Kidney glomerular epithelial cell (primary cell): ENCODE data around the gene PRDM16.

Experiments used
- DNase-seq: peaks from one replicate; lab custom pipeline; 2025; lab: John Stamatoyannopoulos, UW

PRDM16 gene

GRCh38 chr1:3262681-3263286 is 193.8 kb downstream of the PRDM16 start:
- no peak for DNase-seq

GRCh38 chr1:3263790-3264189 is 194.8 kb downstream of the PRDM16 start:
- no peak for DNase-seq

GRCh38 chr1:3264456-3264855 is 195.5 kb downstream of the PRDM16 start:
- no peak for DNase-seq

GRCh38 chr1:3265835-3266805 is 197.1 kb downstream of the PRDM16 start:
- no peak for DNase-seq

DNA sequence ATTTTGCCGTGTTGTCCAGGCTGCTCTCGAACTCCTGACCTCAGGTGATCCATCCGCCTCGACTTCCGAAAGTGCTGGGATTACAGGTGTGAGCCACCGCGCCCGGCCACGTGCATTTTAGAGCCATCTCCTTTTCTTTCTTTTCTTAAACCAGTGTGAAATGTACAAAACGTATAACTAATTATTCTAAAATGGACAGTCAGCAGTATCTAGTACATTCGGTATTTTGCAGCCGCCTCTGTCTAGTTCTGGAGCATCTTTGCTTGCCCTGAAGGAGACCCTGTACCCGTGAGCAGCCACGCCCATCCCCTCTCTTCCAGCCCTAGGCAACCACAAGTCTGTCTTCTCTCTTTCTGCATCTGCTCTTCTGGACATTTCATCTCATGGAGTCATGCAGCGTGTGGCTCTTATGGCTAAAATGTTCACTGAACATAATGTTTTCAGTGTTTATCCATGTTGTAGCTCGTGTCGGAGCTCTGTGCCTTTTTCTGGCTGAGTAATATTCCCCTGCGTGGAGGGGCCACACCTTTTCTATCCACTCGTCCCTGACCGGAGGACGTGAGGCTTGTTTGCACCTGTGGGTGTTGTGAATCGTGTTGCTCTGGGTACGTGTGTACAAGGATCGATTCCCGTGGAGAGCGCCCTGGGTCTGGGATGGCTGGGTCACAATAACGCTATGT is 198.0 kb downstream of the PRDM16 start:
- DNase-seq: no peak

DNA sequence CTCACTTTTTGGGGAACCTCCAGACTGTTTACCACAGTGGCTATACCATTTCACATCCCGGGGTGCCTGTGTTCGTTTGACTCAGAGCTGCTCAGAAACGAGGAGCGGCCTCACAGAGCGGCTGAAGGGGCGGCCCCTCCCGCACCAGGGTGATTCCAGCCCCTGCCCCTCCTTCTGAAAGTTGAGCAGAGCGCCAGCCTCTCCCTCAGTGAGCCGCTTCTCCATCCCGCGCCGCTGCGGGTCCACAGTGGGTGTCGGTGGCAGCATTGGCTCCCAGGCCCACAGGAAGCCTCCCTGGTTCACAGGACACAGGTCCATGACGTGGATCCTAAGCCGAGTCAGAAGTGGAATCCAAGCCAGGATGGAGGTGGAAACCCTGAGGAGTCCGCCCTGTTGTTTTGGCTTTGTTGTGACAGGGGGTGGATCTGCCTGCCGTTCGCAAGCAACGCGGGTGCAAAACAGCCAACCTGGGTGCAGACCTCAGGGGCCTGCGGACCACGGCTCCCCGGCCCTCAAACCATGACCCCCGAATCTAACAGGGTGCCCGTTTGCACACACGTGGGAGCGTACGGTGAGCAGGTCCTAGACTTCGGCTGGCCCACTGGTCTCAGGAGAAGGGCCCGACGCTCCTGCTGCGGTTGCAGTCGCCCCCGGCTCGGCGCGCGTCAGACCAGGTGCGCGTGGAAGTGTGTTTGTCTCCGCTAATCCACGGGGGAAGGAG is 198.7 kb downstream of the PRDM16 start:
- DNase-seq: no peak

DNA sequence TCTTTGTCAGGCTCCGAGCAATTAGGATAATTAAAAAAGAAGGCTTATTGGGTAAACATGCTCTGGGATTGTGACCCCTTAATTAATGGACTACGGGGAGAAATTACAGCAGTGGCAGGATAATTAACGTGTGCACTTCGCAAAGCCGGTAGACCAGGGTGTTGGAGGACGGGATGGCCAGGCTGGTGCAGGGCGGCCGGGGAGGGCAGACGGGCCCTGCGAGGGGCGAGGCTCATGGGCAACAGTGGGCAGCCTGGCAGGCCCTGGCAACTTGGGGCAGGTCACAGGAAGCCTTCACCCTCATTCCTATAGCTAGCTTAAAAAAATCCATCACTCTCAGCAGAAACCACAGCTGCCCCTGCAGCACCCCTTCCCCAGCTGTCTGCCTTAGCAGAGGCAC is 199.3 kb downstream of the PRDM16 start:
- no peak for DNase-seq

GRCh38 chr1:3270403-3271245 is 201.6 kb downstream of the PRDM16 start:
- no peak for DNase-seq

DNA sequence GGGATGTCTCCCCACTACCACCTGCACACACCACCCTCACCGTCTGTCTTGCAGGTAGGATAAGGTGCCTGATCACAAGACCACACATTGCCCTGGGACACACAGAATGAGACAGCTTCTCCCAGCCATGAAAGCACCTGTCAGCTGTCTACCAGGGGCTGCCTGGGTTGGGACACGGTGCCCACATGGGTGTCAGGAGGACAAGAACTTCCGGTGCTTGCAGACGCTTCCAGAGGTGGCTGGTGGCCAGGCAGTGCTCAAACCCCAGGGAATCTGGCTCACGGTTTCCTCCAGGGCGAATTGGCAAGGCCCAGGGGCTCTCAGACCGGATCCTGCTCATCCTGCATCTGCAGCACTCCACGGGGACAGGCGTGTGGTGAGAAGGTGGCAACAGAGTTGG is 202.9 kb downstream of the PRDM16 start:
- DNase-seq: no peak

DNA sequence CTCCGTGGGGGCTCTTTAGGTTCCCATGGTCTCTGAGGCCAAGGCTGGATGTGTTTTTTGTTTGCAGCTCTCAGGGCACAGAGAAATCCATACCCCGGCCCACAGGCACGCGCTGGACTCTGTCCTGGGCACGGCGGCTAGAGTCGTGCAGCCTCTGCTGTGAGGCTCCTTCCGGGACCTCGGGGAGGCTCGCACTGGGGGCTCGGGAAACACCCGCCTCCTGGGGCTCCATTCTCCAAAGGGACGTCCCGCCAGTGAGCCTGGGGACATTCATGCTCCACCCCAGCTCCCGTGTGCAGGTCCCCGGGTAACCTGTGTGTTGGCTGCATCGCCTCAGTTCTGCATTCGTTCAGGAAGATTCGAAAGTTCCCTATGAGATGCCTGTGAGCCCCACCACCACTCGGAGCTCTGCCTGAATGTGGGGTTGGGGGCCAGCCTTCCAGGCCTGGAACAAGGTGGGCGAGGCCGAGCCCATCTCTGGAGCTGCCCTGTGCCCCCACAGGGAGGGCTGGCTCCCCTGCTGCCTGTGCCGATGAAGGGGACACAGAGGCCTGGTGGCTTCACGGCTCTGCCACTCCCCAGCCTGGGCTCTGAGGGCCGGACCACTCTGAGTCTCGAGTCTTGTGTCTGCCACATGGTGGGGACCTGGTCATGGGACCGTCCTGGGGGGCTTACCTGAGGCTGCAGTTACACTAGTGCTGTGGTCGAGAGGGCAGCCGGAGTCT is 203.5 kb downstream of the PRDM16 start:
- DNase-seq: no peak

- no peak for DNase-seq
These were observed 204.4 kb downstream of the PRDM16 start for GRCh38 chr1:3273447-3273846.

DNA sequence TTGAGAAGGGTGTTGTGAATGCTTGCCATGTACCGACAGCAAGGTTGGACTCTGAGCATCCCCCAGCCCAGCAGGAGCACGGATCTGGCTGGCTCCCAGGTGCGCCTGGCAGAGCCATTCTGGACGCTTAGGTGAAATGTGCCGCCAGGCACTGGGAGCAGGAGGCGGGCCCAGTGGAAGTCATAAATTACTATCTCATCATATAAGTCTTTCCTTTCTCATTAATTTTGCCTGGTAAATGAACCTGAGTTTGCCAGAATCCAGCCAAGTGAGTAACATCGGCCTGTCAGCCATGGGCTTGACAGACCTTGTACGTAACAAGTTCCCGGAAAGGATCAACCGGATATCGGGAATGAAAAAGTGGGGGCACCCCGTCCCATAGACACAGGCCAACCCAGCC is 206.0 kb downstream of the PRDM16 start:
- DNase-seq: no peak

DNA sequence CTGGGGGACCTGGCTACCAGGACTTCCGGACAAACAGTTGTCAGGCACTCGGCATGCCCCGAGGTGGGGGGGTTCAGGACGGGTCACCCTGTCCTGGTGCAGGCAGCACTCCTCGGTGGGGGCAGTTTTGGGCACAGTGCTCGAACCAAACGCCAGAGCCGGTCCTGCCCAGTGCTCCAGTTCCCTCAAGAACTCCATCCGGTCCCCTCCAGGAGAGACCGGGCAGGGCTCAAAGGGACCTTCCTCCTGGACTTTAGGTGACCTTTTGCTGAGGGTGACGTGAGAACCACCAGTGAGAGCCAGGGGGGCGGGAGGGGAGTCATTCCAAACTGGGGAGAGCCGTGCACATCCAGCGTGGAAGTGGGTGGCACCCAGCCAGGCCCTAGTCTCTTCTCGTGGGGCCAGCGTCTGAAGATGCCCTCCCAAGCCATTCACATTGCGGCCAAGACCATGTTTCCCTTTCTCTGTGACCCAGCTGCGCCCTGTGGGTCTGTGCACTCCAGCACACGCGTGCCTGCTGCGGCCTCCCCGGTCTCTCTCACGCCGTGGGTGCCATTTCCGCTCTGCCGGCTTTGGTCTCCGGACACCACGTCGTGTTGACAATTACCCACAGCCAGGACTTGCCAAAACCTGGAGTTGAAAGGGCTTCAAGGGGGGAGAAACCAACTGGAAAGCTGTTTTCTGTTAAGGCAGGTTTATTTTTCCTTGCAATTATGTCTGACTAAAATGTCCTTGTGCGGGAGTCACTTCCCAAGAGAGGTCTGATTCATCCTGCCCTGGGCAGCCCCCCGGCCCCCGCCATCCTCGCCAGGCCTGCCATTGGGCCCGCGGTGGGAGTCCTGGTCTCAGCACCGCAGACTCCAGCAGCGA is 206.7 kb downstream of the PRDM16 start:
- no peak for DNase-seq

DNA sequence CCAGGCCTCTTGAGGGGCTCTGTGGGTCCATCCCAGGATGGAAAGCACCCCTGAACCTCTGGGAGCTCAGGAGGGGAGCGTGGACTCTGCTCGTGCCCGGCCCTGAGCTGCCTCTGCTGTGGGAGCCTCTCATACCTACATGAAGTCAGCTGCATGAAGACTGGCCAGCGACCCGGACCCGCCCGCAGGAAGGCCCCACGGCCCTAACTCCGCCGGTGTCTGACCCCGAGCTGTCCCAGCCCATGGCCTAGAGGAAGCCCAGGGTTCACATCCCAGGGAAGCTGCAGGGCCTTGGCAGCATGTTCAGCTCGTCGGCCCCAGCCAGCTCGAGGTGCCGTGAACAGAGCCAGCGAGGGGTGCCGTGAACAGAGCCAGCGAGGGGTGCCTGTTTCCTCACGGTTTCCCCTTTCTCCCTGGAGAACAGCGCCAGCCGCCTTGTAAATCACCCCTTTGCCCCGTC is 207.4 kb downstream of the PRDM16 start:
- DNase-seq: no peak

DNA sequence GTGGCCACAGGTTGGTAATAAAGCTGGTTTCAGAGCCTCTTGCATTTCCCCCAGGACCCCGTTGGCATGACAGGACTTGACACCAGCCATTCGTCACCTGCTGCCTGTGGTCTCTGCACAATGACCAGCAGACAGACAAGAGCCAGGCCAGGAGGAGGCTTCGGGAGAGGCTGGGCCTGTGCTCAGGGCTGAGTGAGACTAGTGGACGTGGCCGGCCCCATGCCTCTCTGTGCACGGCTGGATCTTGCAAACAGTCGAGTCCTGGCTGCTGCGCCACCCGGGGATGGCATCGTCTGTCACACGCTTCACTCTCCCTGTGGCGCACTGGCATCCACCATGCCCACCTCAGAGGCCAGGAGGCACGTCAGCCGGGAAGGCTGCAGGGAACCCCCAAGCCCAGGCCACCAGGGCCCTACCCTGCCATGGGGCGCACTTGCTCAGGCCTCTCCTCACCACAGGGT is 208.0 kb downstream of the PRDM16 start:
- DNase-seq: no peak

GRCh38 chr1:3277623-3278022 is 208.6 kb downstream of the PRDM16 start:
- no peak for DNase-seq

GRCh38 chr1:3278416-3279181 is 209.6 kb downstream of the PRDM16 start:
- no peak for DNase-seq

GRCh38 chr1:3279182-3279470 is 210.1 kb downstream of the PRDM16 start:
- no peak for DNase-seq

DNA sequence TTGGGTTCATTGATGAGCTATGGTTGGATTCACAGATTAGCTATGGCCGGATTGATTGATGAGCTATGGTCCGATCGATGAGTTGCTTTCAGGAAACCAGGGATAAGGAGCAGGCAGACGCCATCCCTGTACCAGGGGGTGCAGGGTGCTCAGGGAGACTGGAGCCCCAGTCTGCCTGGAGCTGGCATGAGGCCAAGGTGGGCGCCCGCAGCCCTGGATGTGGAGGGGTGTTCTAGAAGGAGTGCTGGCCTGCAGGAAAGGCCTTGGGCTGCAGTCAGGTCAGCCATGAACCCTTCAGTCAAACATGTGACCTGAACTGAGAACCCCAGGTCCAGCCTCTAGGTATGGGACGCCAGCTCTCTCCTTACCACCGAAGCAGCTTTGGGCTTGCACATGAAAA is 212.7 kb downstream of the PRDM16 start:
- no peak for DNase-seq
